Stimulated activated CD8-positive, alpha-beta memory T cell treated with anti-CD3 and anti-CD28 coated beads, Interleukin-2, amount 100 ng/mL, for 1 hour (primary cell): ENCODE data around the gene IDE.
"Not testable (repeated sequence)": the region's sequence is repeated elsewhere in the genome, so short reads cannot be mapped to it uniquely, and the experiment has no call there.

Experiments used
- DNase-seq, 2 donors: peaks; one replicate each; pipeline ENCODE4 v3.0.0-alpha.2; 2020; ENCODE audit warnings: low read depth in 2 of 2

The IDE gene

GRCh38 chr10:92419740-92420545 is 153.9 kb downstream of the IDE start:
- DNase-seq: no peak

GRCh38 chr10:92418891-92419290 is 155.0 kb downstream of the IDE start:
- no peak for DNase-seq

- DNase-seq: no peak
Observed at GRCh38 chr10:92418221-92418620, 155.7 kb downstream of the IDE start.

- DNase-seq: no peak
Observed at GRCh38 chr10:92413519-92413918, 160.4 kb downstream of the IDE start.

GRCh38 chr10:92413011-92413410 is 160.9 kb downstream of the IDE start:
- DNase-seq: no peak

- no peak for DNase-seq
Observed at GRCh38 chr10:92411406-92411805, 162.5 kb downstream of the IDE start.

- no peak for DNase-seq
Observed at GRCh38 chr10:92410501-92410900, 163.4 kb downstream of the IDE start.

- no peak for DNase-seq
Observed at GRCh38 chr10:92408017-92408361, 165.9 kb downstream of the IDE start.

GRCh38 chr10:92407305-92408016 is 166.4 kb downstream of the IDE start:
- DNase-seq: no peak

GRCh38 chr10:92405419-92405924 is 168.4 kb downstream of the IDE start:
- no peak for DNase-seq

GRCh38 chr10:92404612-92405418 is 169.1 kb downstream of the IDE start:
- DNase-seq: no peak

- not testable (repeated sequence) for DNase-seq
Observed at GRCh38 chr10:92402234-92402633, 171.7 kb downstream of the IDE start.
